GM06990 (cell line): ENCODE measurements around the gene GPR108.
"Not testable (repeated sequence)": the region's sequence is repeated elsewhere in the genome, so short reads cannot be mapped to it uniquely, and the experiment has no call there.

Experiments used
- DNase-seq: peaks from one replicate; pipeline ENCODE4 v3.0.0-alpha.2; 2011; ENCODE audit not compliant: insufficient read length; ENCODE audit errors: extremely low read depth
- H3K27me3 ChIP-seq: replicated peaks from 2 replicates; pipeline ENCODE4 v1.6.0; 2011; ENCODE audit warnings: low read length; ENCODE audit not compliant: control insufficient read depth, insufficient read depth
- H3K36me3 ChIP-seq: 2 replicates; pipeline ENCODE4 v1.5.1; 2011; ENCODE audit warnings: low read length; ENCODE audit not compliant: control insufficient read depth, insufficient read depth
- H3K4me3 ChIP-seq: replicated peaks from 2 replicates; pipeline ENCODE4 v1.5.1; 2011; ENCODE audit warnings: low read depth, mild to moderate bottlenecking, control low read depth, low read length
- CTCF ChIP-seq: IDR thresholded peaks from 2 replicates; pipeline ENCODE4 v1.5.1; 2011; ENCODE audit warnings: low read length, control low read depth, mild to moderate bottlenecking, inconsistent platforms; ENCODE audit not compliant: insufficient read depth, poor library complexity, severe bottlenecking

The GPR108 gene

GRCh38 chr19:6753178-6754031 lies 16.0 kb upstream of the GPR108 start:
- peak overlapping the region; percentile 64 for H3K4me3 ChIP-seq
- peaks cover 16% of the 10 kb centered on the region for H3K36me3 ChIP-seq
- TF ChIP-seq CTCF: peak; percentile 72
- DNase-seq: peak; percentile 91
- no peaks in the 10 kb centered on the region for H3K27me3 ChIP-seq

- Histone ChIP-seq H3K36me3 (peaks cover 19% of the 10 kb centered on the region), H3K4me3 (peak overlapping the region; percentile 64), H3K27me3 (no peaks in the 10 kb centered on the region)
- TF ChIP-seq CTCF: no peak
- no peak for DNase-seq
Observed at GRCh38 chr19:6752256-6753177, 15.1 kb upstream of the GPR108 start.

GRCh38 chr19:6751189-6751588 lies 13.8 kb upstream of the GPR108 start:
- H3K36me3 ChIP-seq: peaks cover 21% of the 10 kb centered on the region
- no peak for DNase-seq
- H3K27me3 ChIP-seq: no peaks in the 10 kb centered on the region
- no peak overlapping the region for H3K4me3 ChIP-seq
- TF ChIP-seq CTCF: no peak

GRCh38 chr19:6750062-6750461 lies 12.7 kb upstream of the GPR108 start:
- peaks cover 22% of the 10 kb centered on the region for H3K36me3 ChIP-seq
- no peak overlapping the region for H3K4me3 ChIP-seq
- no peaks in the 10 kb centered on the region for H3K27me3 ChIP-seq
- no peak for DNase-seq
- no peak for TF ChIP-seq CTCF

- not testable (repeated sequence) for DNase-seq, H3K27me3 ChIP-seq, H3K4me3 ChIP-seq
- H3K36me3 ChIP-seq: peaks cover 29% of the 10 kb centered on the region
Observed at GRCh38 chr19:6748543-6748942, 11.2 kb upstream of the GPR108 start.

- no peak for TF ChIP-seq CTCF
- Histone ChIP-seq H3K4me3 (no peak overlapping the region), H3K36me3 (peaks cover 26% of the 10 kb centered on the region), H3K27me3 (no peaks in the 10 kb centered on the region)
- no peak for DNase-seq
Observed at GRCh38 chr19:6745965-6746364, 8.6 kb upstream of the GPR108 start.
